Measurements from ENCODE around the gene AKAP9.
"Not testable (repeated sequence)": the region's sequence is repeated elsewhere in the genome, so short reads cannot be mapped to it uniquely, and the experiment has no call there.

The AKAP9 gene

DNA sequence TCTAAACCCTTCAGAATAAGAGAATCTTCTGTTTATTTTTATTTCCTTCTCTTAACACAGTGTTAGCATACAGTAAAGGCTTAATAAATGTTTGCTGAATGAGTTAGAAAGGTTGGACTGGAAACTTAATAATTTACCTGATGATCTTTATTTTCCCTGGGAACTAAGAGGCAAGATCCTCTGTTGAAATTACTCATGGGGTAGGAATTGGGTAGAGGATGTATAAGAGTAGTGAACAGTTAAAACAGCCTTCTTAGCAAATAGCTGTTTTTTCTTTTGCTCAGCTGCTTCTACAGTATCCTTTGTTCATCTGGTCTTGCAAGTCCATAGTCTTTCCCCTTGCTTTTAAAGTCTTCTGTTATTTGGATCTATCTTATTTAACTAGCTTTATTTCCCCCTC lies 80.0 kb downstream of the AKAP9 start:
- no peak for DNase-seq

DNA sequence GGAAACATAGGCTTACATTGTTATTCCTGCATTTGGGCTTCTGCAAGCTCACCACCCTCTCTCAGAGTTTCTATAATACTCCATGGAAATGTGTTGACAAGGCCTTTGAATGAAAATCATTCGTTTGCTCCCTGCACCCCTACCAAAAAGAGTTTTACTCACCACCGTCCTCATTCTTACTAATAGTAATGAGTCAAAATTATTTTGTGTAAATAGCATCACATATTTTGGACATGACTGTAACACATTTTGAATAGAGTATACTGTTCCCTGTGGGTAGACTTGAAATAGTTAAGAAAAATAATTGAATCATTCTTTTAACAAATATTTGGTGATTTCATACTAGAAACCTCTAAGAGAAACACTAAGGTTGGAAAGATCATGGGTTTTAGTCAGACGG lies 84.6 kb downstream of the AKAP9 start:
- no peak for DNase-seq

DNA sequence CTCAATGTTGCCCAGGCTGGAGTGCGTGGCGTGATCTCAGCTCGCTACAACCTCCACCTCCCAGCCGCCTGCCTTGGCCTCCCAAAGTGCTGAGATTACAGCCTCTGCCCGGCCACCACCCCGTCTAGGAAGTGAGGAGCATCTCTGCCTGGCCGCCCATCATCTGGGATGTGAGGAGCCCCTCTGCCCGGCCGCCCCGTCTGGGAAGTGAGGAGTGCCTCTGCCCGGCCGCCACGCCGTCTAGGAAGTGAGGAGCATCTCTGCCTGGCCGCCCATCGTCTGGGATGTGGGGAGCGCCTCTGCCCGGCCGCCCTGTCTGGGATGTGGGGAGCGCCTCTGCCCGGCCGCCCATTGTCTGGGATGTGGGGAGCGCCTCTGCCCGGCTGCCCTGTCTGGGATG lies 86.0 kb downstream of the AKAP9 start:
- DNase-seq = not testable (repeated sequence)

DNA sequence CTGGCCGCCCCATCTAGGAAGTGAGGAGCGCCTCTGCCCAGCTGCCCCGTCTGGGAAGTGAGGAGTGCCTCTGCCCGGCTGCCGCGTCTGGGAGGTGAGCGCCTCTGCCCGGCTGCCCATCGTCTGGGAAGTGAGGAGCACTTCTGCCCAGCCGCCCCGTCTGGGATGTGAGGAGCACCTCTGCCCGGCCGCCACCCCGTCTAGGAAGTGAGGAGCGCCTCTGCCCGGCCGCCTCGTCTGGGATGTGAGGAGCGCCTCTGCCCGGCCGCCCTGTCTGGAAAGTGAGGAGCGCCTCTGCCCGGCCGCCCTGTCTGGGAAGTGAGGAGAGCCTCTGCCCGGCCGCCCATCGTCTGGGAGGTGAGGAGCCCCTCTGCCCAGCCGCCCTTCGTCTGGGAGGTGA lies 86.5 kb downstream of the AKAP9 start:
- not testable (repeated sequence) for DNase-seq

DNA sequence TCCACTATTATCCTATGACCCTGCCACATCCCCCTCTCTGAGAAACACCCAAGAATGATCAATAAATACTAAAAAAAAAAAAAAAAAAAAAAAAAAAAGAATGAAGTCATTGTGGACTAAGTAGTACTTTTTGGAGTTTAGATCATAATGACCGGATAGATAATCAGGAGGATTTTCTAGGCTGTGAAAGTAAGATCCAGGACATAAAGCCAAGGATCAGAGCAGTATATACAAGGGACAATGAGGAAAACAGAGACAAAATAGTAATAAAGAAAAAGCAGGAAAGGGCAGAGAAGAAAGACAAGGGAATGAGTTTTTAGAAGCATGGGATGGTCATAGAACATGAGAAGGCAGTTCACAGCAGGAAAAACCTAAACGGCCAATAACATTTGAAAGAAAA lies 87.6 kb downstream of the AKAP9 start:
- DNase-seq = no peak

DNA sequence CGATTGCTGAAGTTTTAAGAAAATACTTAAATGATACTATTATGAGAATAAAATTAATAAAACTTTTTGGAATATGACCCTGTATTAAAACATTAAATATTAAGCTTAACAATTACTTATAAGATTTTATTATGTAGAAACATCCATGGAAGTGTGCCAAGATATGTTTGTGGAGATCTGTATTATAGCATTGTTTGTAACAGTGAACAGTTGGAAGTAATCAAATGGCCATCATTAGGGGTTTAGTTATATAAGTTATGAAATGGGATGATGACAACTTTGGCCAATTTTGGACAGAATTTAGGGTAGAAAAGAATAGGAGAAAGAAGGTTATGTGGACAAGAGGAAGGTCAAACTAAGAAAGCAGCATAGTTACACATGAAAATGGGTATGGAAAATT lies 88.0 kb downstream of the AKAP9 start:
- no peak for DNase-seq

DNA sequence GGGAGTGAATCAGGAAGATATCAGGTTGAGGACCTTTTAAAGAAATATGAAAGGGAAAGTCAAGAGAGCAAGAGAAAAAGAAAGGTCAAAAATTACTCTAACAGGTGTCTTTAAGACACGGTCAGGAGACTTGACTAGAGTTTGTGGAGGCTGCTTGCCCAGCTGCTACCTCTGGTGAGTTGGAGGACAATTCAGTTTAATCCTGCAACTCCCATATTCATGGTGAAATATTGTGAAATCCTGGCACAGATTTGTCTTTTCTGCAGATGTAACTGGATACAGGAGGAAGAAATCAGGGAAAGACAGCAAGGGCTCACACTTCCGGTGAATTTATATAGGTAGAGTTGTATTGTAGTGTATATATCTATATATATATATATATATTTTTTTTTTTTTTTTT lies 93.5 kb downstream of the AKAP9 start:
- no peak for DNase-seq

DNA sequence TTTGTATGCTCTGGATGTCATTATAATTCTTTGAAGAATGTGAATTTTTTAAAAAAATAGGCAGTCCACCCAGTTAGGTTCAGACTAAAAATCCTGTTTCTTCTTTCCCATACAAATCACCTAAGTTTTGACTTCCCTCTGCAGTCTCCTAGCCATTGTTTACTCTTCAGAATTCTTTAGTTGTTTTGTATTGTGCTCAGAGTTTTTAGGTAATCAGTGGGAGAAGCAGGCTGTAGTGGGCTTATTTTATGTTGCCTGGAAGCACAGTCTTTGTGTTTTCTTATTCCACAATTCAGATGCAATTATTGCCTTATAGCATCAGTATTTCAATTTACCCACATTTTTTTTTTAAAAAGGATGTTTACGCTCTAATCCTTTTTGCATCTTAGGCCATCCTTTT lies 94.9 kb downstream of the AKAP9 start:
- no peak for DNase-seq

DNA sequence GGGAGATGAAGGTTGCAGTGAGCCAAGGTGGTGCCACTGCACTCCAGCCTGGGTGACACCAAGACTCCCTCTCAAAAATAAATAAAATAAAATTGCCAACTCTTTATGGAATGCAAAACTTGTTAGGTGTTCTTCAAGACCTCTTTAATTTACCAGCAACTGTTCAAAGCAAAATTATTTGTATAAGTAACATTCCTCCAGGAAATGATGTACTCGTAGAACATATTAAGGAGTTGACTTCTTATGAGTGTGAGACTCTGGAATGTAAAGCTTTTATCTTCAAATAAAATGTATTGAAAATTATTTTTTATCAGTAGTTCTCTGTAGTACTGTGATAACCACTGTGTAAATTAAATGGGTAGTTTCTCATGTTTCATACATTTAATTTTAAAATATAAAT lies 99.2 kb downstream of the AKAP9 start:
- DNase-seq = no peak

DNA sequence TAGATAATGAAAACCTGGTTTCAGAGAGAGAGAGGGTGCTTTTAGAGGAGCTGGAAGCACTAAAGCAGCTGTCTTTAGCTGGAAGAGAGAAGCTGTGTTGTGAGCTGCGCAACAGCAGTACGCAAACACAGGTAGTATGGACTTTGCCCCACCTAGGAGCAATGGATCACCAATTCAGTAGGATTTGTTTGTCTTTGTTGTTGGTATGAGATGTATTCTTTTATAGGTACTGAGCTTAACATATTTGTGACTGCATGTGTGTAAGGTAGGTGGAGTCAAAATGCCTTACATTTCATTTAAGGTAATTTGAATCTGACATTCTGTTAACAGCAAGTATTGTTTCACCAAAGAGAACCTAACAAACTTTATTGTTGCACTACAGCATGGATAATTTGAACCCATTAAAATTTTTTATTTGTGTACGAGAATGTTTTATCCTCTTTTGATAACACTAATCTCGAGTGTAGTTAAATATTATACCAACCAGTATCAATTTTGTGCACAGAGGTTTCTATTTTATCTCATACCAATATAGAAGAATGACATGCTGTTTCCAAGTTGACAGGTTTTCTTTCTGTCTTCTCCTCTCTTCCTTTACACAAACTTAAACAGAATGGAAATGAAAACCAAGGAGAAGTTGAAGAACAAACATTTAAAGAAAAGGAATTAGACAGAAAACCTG lies 101.5 kb downstream of the AKAP9 start:
- no peak for DNase-seq

DNA sequence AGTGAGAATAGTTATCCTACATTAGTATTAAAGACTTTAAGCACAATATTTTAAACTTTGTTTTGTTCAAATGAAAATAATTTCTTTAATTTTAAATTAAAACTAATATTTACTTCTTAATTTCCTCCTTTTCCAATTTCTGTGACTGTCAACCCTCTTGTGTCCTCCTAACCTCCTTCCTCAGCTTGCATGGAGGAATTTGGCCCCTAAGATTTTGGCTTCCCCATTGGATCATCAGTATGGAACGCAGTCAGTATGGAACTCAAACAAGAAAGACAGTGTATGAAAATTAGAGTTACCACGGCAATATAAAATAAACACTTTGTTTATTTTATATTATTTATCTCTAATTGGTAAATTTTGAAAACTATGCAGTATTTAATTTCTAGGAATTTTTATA lies 102.4 kb downstream of the AKAP9 start:
- DNase-seq = no peak

DNA sequence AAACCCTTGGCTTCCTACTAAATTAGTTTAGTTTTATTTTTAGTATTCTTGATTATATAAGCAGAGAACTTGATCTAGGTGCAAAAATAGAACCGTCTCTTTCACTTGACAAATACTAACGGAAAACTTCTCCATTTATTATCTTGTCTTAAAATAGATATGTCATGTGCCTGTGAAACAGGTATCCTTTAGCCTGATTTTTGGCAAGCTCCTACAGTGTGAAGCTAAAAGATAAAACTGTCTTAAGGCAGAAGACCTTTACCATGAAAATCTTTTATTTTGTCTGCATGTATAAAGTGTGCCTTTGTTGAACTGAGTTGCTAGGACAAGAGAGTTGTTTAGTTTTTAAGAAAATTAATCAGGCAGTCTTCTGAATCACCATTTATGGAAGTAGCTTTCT lies 103.0 kb downstream of the AKAP9 start:
- no peak for DNase-seq

DNA sequence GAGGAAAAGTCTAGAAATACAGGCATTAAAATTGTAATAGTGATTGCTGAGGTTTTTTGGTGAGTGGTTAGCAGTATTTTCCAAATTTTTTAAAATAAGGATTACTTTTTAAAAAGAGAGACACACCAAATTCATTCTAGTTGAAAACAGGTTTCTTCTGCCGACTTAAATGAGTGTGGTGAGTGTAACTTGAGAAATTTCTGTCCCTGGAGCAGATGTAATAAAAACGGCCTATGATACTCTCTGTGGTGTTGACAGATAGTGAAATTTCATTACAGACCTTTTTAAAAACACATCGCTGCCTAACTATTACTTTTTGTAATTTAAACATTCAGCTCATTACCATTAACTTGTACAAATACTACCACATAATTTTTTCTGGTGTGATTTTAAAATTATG lies 103.5 kb downstream of the AKAP9 start:
- no peak for DNase-seq

DNA sequence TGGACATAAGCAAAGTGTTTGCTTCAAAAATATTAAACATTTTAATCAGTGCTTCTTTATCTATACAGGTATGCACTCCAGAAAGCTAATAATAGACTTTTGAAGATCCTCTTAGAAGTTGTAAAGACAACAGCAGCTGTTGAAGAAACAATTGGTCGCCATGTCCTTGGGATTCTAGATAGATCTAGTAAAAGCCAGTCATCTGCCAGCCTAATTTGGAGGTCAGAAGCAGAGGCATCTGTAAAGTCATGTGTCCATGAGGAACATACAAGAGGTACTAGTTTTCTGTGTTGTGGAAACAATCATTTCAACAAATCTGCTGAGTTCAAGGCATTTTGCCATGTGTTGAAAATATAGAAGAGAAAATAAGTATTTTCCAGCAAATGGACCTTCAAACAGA lies 104.3 kb downstream of the AKAP9 start:
- DNase-seq = no peak

DNA sequence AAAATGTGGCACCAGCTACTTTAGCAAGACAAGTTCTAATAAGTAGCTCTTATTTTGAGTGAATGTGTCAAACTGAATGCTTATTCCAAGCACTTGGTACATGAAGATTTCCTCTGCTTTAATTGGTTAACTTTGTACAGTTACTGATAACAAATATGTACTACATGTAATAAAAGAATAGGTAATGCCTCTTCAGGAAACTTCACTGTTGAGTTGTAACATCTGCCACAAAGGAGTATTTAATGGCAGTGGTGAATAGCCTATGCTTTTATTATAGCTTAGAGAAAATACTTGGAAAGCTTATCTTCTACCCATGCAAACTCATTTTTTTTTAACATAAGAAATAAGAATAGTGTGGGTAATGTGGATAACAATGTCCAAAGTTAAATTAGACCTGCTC lies 111.0 kb downstream of the AKAP9 start:
- DNase-seq = no peak

DNA sequence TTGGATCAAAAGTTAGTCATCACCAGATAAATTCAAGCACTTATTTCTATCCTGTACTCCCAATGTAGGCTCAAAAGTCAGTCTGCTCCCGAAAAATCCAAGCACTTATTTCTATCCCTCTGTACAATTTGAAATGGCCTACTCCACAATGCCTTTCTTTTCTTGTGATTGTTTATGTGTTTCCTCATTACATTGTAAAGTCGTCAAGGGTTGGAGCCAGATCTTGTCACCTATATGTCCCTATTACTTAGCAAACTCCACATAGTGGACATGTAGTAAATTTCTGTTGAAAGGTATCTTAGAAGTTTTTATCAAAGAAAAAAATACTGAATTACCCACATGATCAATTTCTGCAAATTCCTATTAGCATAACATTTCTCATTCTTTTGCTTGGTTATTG lies 111.5 kb downstream of the AKAP9 start:
- no peak for DNase-seq

DNA sequence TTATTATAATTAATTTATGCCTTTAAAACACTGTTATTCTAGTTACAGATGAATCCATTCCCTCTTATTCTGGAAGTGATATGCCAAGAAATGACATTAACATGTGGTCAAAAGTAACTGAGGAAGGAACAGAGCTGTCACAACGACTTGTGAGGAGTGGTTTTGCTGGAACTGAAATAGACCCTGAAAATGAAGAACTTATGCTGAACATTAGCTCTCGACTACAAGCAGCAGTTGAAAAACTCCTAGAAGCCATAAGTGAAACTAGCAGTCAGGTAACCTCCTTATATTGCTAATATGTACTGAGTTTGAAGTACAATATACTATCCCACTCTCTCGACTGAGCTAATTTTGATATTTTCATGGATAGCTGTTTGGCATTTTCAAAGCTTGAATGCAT lies 112.0 kb downstream of the AKAP9 start:
- no peak for DNase-seq

DNA sequence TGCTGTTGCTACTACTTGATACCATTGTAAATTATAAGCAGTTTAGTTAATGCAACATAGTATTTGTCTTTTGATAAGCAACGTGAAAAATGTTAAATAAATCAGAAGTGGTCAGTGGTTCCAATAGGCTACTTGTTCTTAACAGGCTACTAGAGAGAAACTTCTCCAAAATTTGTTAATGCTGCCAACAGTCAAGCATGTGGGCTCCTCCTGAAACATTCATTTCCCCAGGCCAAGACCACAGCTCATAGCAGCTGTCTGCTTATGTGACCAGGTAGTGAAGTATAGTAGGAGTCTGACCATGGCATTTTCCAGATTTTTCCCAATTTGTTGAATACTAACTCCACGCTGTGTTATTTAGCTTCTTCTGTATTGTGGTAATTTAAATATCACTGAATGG lies 112.7 kb downstream of the AKAP9 start:
- DNase-seq = no peak

DNA sequence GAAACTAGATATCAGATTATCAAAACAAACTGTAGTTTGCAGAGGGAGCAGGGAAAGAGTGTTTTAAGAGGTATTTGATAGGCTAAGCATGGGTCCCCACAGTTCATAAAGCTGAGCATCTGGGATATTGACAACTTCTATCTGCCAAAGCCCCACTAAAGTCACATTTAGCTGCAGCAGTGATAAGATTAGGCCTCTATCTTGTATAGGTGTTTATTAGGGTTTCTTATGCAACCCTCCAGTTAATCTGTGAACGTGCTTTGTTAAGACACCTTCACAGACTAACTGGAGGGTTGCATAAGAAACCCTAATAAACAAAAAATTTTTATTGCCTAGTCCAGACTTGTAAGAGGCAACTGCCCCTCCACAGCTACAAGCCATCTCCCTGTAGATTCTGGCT lies 115.6 kb downstream of the AKAP9 start:
- DNase-seq = no peak

DNA sequence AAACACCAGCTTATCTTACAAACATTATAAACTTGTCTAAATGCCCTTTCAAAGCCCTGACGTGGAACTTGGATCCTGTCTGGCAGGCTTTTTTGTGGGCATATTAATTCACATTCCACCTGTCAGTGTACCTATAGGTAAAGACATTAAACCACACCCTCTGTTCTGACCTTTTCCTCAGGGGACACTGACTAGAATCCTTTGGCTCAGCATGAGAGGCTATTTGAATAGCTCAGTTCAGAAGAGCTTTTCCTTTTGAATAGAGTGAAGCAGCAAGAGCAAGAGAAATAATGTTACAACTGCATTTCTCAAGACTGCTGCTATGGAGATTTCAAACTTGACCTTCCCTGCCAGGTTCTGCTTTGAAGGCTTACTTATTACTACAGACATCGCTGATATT lies 116.7 kb downstream of the AKAP9 start:
- DNase-seq = no peak

DNA sequence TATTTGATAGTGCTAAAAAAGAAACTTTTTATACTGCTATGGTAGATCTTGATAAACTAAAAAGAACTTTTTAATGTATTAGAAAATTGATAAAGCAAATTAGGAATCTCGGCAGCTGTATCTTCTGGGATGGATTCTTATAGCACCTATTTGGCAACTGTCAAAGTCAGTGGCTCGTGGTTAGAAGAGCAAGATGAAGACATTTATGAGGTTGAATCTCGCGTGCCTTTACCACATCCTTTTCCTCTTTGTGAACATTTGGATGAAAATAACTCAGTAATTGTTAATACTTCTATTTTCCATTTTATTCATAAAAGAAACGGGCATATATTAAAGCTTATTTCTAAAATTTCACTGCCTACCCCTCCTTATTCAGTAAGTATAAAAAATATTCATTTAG lies 117.4 kb downstream of the AKAP9 start:
- no peak for DNase-seq

DNA sequence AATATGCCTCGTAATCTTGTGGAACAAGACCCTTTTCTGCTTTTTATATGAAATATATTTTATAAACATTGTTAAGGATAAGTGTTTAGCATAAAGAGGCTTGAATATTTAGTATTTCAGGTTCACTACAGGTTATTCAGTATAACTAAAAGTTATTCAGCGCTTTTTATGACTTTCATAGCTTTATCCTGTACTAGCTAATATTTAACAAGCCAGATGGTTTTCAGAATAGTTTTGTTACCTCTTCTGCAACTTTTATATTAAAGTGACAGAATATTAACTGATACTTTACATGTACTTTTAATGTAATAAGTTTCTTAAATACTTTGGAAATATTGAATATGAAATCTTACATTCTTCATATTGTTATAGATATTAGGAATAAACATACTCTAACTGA lies 118.2 kb downstream of the AKAP9 start:
- DNase-seq = no peak

DNA sequence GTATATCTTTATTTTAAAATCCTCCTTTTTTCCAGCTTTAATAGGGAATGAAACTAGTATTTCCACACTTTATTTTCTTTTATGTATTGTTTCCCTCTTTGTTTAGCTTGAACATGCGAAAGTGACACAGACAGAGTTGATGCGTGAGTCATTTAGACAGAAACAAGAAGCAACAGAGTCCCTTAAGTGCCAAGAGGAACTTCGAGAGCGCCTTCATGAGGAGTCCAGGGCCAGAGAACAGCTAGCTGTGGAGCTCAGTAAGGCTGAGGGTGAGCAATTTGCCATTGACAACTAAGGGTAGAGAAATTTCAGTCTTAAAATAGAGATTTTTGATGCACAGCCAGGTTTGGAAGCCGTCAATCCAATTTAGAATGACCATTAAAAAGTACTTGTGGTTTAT lies 120.5 kb downstream of the AKAP9 start:
- no peak for DNase-seq

DNA sequence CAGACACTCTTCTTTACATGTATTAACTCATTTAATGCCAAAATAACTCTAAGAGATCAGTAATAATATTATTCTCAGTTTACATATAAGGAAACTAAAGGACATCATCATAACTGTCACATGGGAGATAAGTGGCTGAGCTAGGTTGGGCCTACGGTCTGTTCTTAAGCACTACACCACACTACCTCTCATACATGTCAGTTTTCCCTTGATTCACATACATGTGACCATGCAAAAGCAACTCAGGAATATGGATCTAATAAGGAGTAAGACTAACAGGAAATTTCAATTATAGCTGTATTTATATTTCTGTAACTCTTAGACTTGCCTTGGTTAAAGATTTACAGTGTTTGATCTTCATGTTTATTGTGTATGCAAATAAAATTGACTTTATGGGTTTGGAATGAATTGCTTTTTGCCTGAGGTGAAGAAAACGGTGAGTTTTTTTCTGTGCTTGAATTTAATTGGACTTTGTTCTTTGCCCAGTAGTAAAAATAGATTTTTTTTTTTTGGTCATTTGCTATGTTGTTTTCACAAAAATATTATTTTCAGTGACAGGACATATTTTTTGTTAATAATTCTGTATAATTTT lies 123.9 kb downstream of the AKAP9 start:
- DNase-seq = no peak

DNA sequence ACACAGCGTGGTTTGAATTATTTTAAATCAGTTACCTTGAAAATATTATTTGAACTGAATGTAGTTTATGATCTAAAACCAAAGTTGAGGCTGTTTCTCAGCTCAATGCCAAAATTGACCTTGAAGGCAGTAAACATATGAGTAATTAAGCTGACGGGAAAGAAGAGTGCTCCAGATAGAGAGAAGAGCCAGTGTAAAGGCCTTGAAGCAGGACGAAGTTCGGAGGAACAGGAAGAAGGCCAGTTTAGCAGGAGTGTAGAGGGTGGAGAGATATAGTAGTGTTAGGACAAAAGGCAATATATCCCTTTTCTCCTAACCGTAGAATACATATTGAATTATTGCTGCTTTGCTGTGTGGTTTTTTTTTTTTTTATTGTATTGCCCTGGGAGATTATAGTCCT lies 130.4 kb downstream of the AKAP9 start:
- no peak for DNase-seq
